HL-60 (cell line): ENCODE results near the gene CHERP.
"Not testable (repeated sequence)": the region's sequence is repeated elsewhere in the genome, so short reads cannot be mapped to it uniquely, and the experiment has no call there.

Experiments used
- CTCF ChIP-seq: IDR thresholded peaks from one replicate; pipeline ENCODE4 v1.5.1; 2011; ENCODE audit warnings: low read length, control low read depth, inconsistent platforms; ENCODE audit not compliant: insufficient read depth
- GABPA ChIP-seq: IDR thresholded peaks from 2 replicates; pipeline ENCODE4 v1.6.1; 2012; ENCODE audit warnings: low read depth
- POLR2AphosphoS5 ChIP-seq: IDR thresholded peaks from 2 replicates; pipeline ENCODE4 v1.6.1; 2012; ENCODE audit warnings: low read depth
- SPI1 ChIP-seq: IDR thresholded peaks from 2 replicates; pipeline ENCODE4 v1.6.1; 2012; ENCODE audit warnings: low read depth, mild to moderate bottlenecking, borderline replicate concordance
- TF ChIP-seq, protein P1 (sequence below): IDR thresholded peaks from 2 replicates; pipeline ENCODE4 v1.6.1; 2012; ENCODE audit warnings: low read depth; ENCODE audit not compliant: insufficient replicate concordance

DNA sequence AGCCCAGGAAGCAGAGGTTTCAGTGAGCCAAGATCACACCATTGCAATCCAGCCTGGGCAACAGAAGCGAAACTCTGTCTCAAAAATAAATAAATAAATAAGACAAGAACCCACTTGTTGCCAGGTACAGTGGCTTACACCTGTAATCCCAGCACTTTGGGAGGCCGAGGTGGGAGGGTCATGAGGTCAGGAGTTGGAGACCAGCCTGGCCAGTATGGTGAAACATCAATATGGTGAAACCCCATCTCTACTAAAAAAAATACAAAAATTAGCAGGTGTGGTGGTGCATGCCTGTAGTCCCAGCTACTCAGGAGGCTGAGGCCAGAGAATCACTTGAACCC is 69.7 kb downstream of the CHERP start:
- TF ChIP-seq CTCF, POLR2AphosphoS5, GABPA, SPI1: not testable (repeated sequence)
- TF ChIP-seq, protein P1, sequence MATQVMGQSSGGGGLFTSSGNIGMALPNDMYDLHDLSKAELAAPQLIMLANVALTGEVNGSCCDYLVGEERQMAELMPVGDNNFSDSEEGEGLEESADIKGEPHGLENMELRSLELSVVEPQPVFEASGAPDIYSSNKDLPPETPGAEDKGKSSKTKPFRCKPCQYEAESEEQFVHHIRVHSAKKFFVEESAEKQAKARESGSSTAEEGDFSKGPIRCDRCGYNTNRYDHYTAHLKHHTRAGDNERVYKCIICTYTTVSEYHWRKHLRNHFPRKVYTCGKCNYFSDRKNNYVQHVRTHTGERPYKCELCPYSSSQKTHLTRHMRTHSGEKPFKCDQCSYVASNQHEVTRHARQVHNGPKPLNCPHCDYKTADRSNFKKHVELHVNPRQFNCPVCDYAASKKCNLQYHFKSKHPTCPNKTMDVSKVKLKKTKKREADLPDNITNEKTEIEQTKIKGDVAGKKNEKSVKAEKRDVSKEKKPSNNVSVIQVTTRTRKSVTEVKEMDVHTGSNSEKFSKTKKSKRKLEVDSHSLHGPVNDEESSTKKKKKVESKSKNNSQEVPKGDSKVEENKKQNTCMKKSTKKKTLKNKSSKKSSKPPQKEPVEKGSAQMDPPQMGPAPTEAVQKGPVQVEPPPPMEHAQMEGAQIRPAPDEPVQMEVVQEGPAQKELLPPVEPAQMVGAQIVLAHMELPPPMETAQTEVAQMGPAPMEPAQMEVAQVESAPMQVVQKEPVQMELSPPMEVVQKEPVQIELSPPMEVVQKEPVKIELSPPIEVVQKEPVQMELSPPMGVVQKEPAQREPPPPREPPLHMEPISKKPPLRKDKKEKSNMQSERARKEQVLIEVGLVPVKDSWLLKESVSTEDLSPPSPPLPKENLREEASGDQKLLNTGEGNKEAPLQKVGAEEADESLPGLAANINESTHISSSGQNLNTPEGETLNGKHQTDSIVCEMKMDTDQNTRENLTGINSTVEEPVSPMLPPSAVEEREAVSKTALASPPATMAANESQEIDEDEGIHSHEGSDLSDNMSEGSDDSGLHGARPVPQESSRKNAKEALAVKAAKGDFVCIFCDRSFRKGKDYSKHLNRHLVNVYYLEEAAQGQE = not testable (repeated sequence)
